ENCODE measurements around the gene HMGN4. TPM values are rescaled to one million over a fixed set of nuclear protein-coding genes. Genes with fewer than 3 reads are reported as not detected.

The HMGN4 gene
- total RNA-seq, 1 donor from 2014 or later, result 49.4 TPM

DNA sequence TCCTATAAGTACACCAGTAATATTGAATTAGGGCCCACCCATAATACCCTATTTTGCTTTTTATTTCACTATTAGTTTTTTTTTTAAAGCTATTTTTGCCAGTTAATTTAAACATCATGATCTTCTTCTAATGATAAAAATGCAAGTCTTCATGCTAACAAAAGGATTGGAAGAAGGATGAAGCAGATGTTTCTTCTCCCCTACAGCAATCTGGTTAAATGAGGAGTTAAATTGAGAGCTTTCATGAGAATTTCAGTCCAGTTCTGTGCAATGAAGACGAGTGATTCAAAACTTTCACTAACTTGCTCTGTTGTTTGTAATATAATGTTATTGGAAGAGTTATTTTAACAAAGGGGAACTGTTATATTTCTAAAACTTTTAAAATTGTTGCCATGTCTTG, 3.4 kb downstream of the HMGN4 start:
- no peak for TF ChIP-seq EZH2 (IDR thresholded peaks at IDR 0.05; ENCODE audit: insufficient read depth, low read length)
- TF ChIP-seq, protein P1, sequence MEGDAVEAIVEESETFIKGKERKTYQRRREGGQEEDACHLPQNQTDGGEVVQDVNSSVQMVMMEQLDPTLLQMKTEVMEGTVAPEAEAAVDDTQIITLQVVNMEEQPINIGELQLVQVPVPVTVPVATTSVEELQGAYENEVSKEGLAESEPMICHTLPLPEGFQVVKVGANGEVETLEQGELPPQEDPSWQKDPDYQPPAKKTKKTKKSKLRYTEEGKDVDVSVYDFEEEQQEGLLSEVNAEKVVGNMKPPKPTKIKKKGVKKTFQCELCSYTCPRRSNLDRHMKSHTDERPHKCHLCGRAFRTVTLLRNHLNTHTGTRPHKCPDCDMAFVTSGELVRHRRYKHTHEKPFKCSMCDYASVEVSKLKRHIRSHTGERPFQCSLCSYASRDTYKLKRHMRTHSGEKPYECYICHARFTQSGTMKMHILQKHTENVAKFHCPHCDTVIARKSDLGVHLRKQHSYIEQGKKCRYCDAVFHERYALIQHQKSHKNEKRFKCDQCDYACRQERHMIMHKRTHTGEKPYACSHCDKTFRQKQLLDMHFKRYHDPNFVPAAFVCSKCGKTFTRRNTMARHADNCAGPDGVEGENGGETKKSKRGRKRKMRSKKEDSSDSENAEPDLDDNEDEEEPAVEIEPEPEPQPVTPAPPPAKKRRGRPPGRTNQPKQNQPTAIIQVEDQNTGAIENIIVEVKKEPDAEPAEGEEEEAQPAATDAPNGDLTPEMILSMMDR (IDR thresholded peaks at IDR 0.05; ENCODE audit: insufficient read depth, low read depth, low read length), result no peak
- H3K9me3 Mint-ChIP-seq (ENCODE audit: unreplicated experiment), result peaks cover 2% of the 10 kb centered on the region
- Histone ChIP-seq H4K20me1 (ENCODE audit: insufficient read depth, low read length) (peaks cover 8% of the 10 kb centered on the region), H3K4me3 (ENCODE audit: insufficient read depth, low read depth, low read length) (no peak overlapping the region), H3K27ac (ENCODE audit: low read depth, low read length) (no peak overlapping the region), H3K9ac (ENCODE audit: low read length) (no peak overlapping the region), H3K36me3 (ENCODE audit: insufficient read depth, low read length) (peaks cover 15% of the 10 kb centered on the region), H3K4me2 (ENCODE audit: low read length) (no peak overlapping the region), H3K79me2 (ENCODE audit: insufficient read depth, low read length) (peaks cover 62% of the 10 kb centered on the region), H3K9me3 (ENCODE audit: insufficient read depth, low read depth, low read length) (no peaks in the 10 kb centered on the region), H3K4me1 (ENCODE audit: insufficient read depth, low read length) (peaks cover 10% of the 10 kb centered on the region), H3K27me3 (ENCODE audit: insufficient read depth, low read length) (no peaks in the 10 kb centered on the region), H2AFZ (ENCODE audit: low read depth, low read length) (no peak overlapping the region)
- no peak for FAIRE-seq
- H3K4me3 Mint-ChIP-seq (ENCODE audit: unreplicated experiment), result peak overlapping the region; percentile 22
- DNase-seq (ENCODE audit: low read depth), result no peak
- H3K27ac Mint-ChIP-seq (ENCODE audit: unreplicated experiment), result no peak overlapping the region
- H3K4me1 Mint-ChIP-seq (ENCODE audit: low read depth, unreplicated experiment), result peaks cover 7% of the 10 kb centered on the region
- peaks cover 14% of the 10 kb centered on the region for H3K36me3 Mint-ChIP-seq (ENCODE audit: low read depth, unreplicated experiment)
- no peaks in the 10 kb centered on the region for H3K27me3 Mint-ChIP-seq (ENCODE audit: low read depth, unreplicated experiment)

DNA sequence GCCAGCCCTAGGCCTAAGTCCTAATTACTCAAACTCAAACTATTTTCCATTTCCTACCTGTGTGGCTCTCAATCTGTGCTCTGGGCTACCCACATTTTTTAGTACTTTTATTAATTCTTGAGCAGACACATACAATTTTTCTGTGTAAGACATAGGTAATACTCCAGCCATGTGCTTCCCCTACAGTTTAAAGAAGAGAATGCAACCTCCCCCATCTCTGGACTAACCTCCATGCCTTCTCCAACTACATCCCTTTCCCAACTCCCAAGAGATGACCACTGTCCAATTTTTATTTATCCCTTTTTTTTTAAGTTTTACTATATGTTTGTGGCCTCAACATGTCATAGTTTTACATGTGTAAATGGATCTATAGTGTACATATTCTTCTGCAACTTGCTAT, 5.8 kb downstream of the HMGN4 start:
- Histone ChIP-seq H3K79me2 (ENCODE audit: insufficient read depth, low read length) (peaks cover 56% of the 10 kb centered on the region), H3K4me2 (ENCODE audit: low read length) (no peak overlapping the region), H4K20me1 (ENCODE audit: insufficient read depth, low read length) (peaks cover 8% of the 10 kb centered on the region), H3K4me3 (ENCODE audit: insufficient read depth, low read depth, low read length) (no peak overlapping the region), H3K27ac (ENCODE audit: low read depth, low read length) (no peak overlapping the region), H3K27me3 (ENCODE audit: insufficient read depth, low read length) (no peaks in the 10 kb centered on the region), H3K9ac (ENCODE audit: low read length) (no peak overlapping the region), H3K9me3 (ENCODE audit: insufficient read depth, low read depth, low read length) (no peaks in the 10 kb centered on the region), H2AFZ (ENCODE audit: low read depth, low read length) (no peak overlapping the region), H3K4me1 (ENCODE audit: insufficient read depth, low read length) (peaks cover 4% of the 10 kb centered on the region), H3K36me3 (ENCODE audit: insufficient read depth, low read length) (peaks cover 15% of the 10 kb centered on the region)
- Mint-ChIP-seq H3K4me3 (ENCODE audit: unreplicated experiment) (no peak overlapping the region), H3K27ac (ENCODE audit: unreplicated experiment) (no peak overlapping the region), H3K27me3 (ENCODE audit: low read depth, unreplicated experiment) (no peaks in the 10 kb centered on the region), H3K4me1 (ENCODE audit: low read depth, unreplicated experiment) (peaks cover 5% of the 10 kb centered on the region), H3K36me3 (ENCODE audit: low read depth, unreplicated experiment) (peaks cover 16% of the 10 kb centered on the region), H3K9me3 (ENCODE audit: unreplicated experiment) (peaks cover 2% of the 10 kb centered on the region)
- DNase-seq (ENCODE audit: low read depth) (no peak), FAIRE-seq (no peak)
- TF ChIP-seq EZH2 (IDR thresholded peaks at IDR 0.05; ENCODE audit: insufficient read depth, low read length), result no peak
- TF ChIP-seq, protein P1 (IDR thresholded peaks at IDR 0.05; ENCODE audit: insufficient read depth, low read depth, low read length), result peak; percentile 42

DNA sequence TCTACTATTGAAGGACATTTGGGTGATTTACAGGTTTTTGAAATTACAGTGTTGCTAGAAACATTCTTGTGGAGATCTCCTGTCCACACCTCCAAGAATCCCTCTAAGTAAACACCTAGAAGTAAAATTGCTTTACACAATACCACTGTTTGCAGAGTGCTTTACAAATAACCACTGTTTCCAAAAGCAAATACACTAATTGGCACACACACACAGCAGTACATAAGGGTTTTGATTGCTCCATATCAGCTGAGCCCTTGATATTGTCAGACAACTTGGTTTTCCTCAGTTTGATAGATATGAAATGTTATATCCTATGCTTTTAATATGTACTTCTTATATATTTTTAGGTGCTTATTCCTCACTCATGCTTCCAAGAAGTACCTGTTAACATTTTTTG, 6.3 kb downstream of the HMGN4 start:
- no peaks in the 10 kb centered on the region for H3K27me3 Mint-ChIP-seq (ENCODE audit: low read depth, unreplicated experiment)
- Histone ChIP-seq H3K4me2 (ENCODE audit: low read length) (no peak overlapping the region), H3K79me2 (ENCODE audit: insufficient read depth, low read length) (peaks cover 50% of the 10 kb centered on the region), H2AFZ (ENCODE audit: low read depth, low read length) (no peak overlapping the region), H4K20me1 (ENCODE audit: insufficient read depth, low read length) (peaks cover 8% of the 10 kb centered on the region), H3K4me1 (ENCODE audit: insufficient read depth, low read length) (peaks cover 4% of the 10 kb centered on the region), H3K4me3 (ENCODE audit: insufficient read depth, low read depth, low read length) (no peak overlapping the region), H3K36me3 (ENCODE audit: insufficient read depth, low read length) (peaks cover 15% of the 10 kb centered on the region), H3K27ac (ENCODE audit: low read depth, low read length) (no peak overlapping the region), H3K9me3 (ENCODE audit: insufficient read depth, low read depth, low read length) (no peaks in the 10 kb centered on the region), H3K9ac (ENCODE audit: low read length) (no peak overlapping the region), H3K27me3 (ENCODE audit: insufficient read depth, low read length) (no peaks in the 10 kb centered on the region)
- H3K27ac Mint-ChIP-seq (ENCODE audit: unreplicated experiment), result no peak overlapping the region
- DNase-seq (ENCODE audit: low read depth) (no peak), FAIRE-seq (no peak)
- peaks cover 5% of the 10 kb centered on the region for H3K4me1 Mint-ChIP-seq (ENCODE audit: low read depth, unreplicated experiment)
- peaks cover 2% of the 10 kb centered on the region for H3K9me3 Mint-ChIP-seq (ENCODE audit: unreplicated experiment)
- TF ChIP-seq, protein P1 (IDR thresholded peaks at IDR 0.05; ENCODE audit: insufficient read depth, low read depth, low read length), result no peak
- no peak for TF ChIP-seq EZH2 (IDR thresholded peaks at IDR 0.05; ENCODE audit: insufficient read depth, low read length)
- H3K36me3 Mint-ChIP-seq (ENCODE audit: low read depth, unreplicated experiment), result peaks cover 16% of the 10 kb centered on the region
- H3K4me3 Mint-ChIP-seq (ENCODE audit: unreplicated experiment), result no peak overlapping the region
